H1 (cell line): ENCODE results near the gene ATP13A3. TPM values are rescaled to one million over a fixed set of nuclear protein-coding genes. Genes with fewer than 3 reads are reported as not detected.

ENCODE experiments used
- CTCF ChIA-PET: fragments of 300-600 bp; sonication (Branson Sonifier 250); formaldehyde crosslinking; loops from one replicate; lab custom pipeline; 2021; ENCODE audit not compliant: partially characterized antibody; lab: Charles Lee
- POLR2A ChIA-PET: fragments of 300-600 bp; sonication (Branson Sonifier 250); formaldehyde crosslinking; loops from one replicate; lab custom pipeline; 2021; ENCODE audit warnings: inconsistent platforms; ENCODE audit not compliant: partially characterized antibody; lab: Charles Lee
- DNase-seq, 2 experiments: peaks; one replicate each; pipeline versions ENCODE4 v3.0.0 to v3.0.0-alpha.2; 2010 to 2022; ENCODE audit warnings: low spot score in 2 of 2, low read depth in 1 of 2, mixed read lengths in 1 of 2
- FAIRE-seq: peaks from 2 replicates; lab custom pipeline; 2011; peaks lifted over from hg19 to GRCh38; lab: Jason Lieb, UNC
- H2AFZ ChIP-seq: 2 replicates; pipeline ENCODE4 v1.8.1; 2012; ENCODE audit warnings: low read length, inconsistent platforms
- H2AK5ac ChIP-seq: 2 replicates; pipeline ENCODE4 v1.6.1; 2013; ENCODE audit warnings: low read depth, low read length
- H2BK120ac ChIP-seq: replicated peaks from 2 replicates; pipeline ENCODE3; 2013; ENCODE audit warnings: low read depth, low read length, inconsistent platforms
- H2BK12ac ChIP-seq: 2 replicates; pipeline ENCODE4 v1.6.1; 2013; ENCODE audit warnings: low read depth, low read length
- H2BK15ac ChIP-seq: 2 replicates; pipeline ENCODE4 v1.6.1; 2013; ENCODE audit warnings: low read length
- H2BK20ac ChIP-seq: 2 replicates; pipeline ENCODE4 v1.6.1; 2013; ENCODE audit warnings: low read length
- H2BK5ac ChIP-seq: 2 replicates; pipeline ENCODE4 v1.6.1; 2013; ENCODE audit warnings: low read depth, low read length
- H3K14ac ChIP-seq: 2 replicates; pipeline ENCODE4 v1.6.1; 2013; ENCODE audit warnings: inconsistent platforms; ENCODE audit not compliant: insufficient read length
- H3K18ac ChIP-seq: 2 replicates; pipeline ENCODE4 v1.6.1; 2013; ENCODE audit warnings: low read length; ENCODE audit errors: extremely low read depth
- H3K23ac ChIP-seq: 2 replicates; pipeline ENCODE4 v1.6.1; 2013; ENCODE audit warnings: inconsistent platforms; ENCODE audit not compliant: insufficient read length
- H3K23me2 ChIP-seq: 2 replicates; pipeline ENCODE4 v1.6.1; 2013; ENCODE audit warnings: low read depth, low read length
- H3K27ac ChIP-seq: 2 replicates; pipeline ENCODE4 v1.6.1; 2011; ENCODE audit warnings: low read depth, low read length, inconsistent platforms
- H3K27me3 ChIP-seq, 4 experiments: replicated peaks in 1 of 4; 1 replicate in 1 of 4; 2 replicates in 3 of 4; pipeline versions ENCODE4 v1.6.1 to v1.8.1; 2011 to 2013; ENCODE audit warnings: low read length in 3 of 4, mild to moderate bottlenecking in 3 of 4, inconsistent platforms in 2 of 4, mixed read lengths in 2 of 4, moderate library complexity in 1 of 4; ENCODE audit not compliant: control insufficient read depth in 3 of 4, insufficient read depth in 3 of 4; ENCODE audit errors: extremely low read depth in 1 of 4
- H3K36me3 ChIP-seq, 4 experiments: 2 replicates each; pipeline versions ENCODE4 v1.6.1 to v1.8.1; 2011 to 2013; ENCODE audit warnings: mild to moderate bottlenecking in 4 of 4, low read length in 3 of 4, moderate library complexity in 2 of 4, control low read depth in 1 of 4, inconsistent platforms in 1 of 4; ENCODE audit not compliant: insufficient read depth in 4 of 4, control insufficient read depth in 2 of 4
- H3K4ac ChIP-seq: replicated peaks from 2 replicates; pipeline ENCODE3; 2013; ENCODE audit warnings: low read length, low read depth, mixed read lengths, inconsistent platforms; ENCODE audit not compliant: insufficient read length
- H3K4me1 ChIP-seq, 4 experiments: replicated peaks in 1 of 4; 1 replicate in 1 of 4; 2 replicates in 3 of 4; pipeline versions ENCODE4 v1.6.1 to v1.8.1; 2011 to 2013; ENCODE audit warnings: low read length in 3 of 4, inconsistent platforms in 2 of 4, mixed read lengths in 1 of 4; ENCODE audit not compliant: insufficient read depth in 4 of 4, control insufficient read depth in 3 of 4
- H3K4me2 ChIP-seq, 2 experiments: 2 replicates each; pipeline versions ENCODE4 v1.6.1 to v1.8.1; 2011 to 2013; ENCODE audit warnings: low read depth in 2 of 2, low read length in 2 of 2, control low read depth in 1 of 2, inconsistent platforms in 1 of 2, mild to moderate bottlenecking in 1 of 2; ENCODE audit not compliant: insufficient read depth in 1 of 2
- H3K4me3 ChIP-seq, 4 experiments: fragments of 200-600, 300-600 bp in 1 of 4; sonication (generic), shearing (Covaris generic), sonication (Bioruptor Twin) in 1 of 4; 2 replicates each; pipeline versions ENCODE4 v1.5.1 to v1.8.1; 2011 to 2016; ENCODE audit warnings: low read length in 4 of 4, low read depth in 3 of 4, control low read depth in 2 of 4, inconsistent platforms in 2 of 4, mild to moderate bottlenecking in 2 of 4, mixed read lengths in 1 of 4, moderate library complexity in 1 of 4; ENCODE audit not compliant: insufficient read depth in 2 of 4; ENCODE audit errors: extremely low read depth in 1 of 4
- H3K56ac ChIP-seq: replicated peaks from 2 replicates; pipeline ENCODE3; 2013; ENCODE audit warnings: low read depth, mild to moderate bottlenecking, mixed read lengths, low read length, inconsistent platforms; ENCODE audit not compliant: insufficient read length
- H3K79me1 ChIP-seq: 2 replicates; pipeline ENCODE4 v1.6.1; 2013; ENCODE audit warnings: low read depth, low read length, control low read depth
- H3K79me2 ChIP-seq, 2 experiments: 2 replicates each; pipeline versions ENCODE4 v1.6.1 to v1.8.1; 2012 to 2013; ENCODE audit warnings: low read length in 2 of 2, mild to moderate bottlenecking in 2 of 2, inconsistent platforms in 1 of 2; ENCODE audit not compliant: insufficient read depth in 2 of 2, control insufficient read depth in 1 of 2
- H3K9ac ChIP-seq, 4 experiments: replicated peaks in 1 of 4; 1 replicate in 1 of 4; 2 replicates in 3 of 4; pipeline versions ENCODE4 v1.6.1 to v1.8.1; 2011 to 2013; ENCODE audit warnings: low read depth in 3 of 4, low read length in 3 of 4, control low read depth in 2 of 4, mild to moderate bottlenecking in 2 of 4, moderate library complexity in 2 of 4, inconsistent platforms in 1 of 4; ENCODE audit errors: extremely low read depth in 1 of 4
- H3K9me3 ChIP-seq, 2 experiments: 2 replicates each; pipeline versions ENCODE4 v1.6.1 to v1.8.1; 2012 to 2013; ENCODE audit warnings: mild to moderate bottlenecking in 2 of 2, moderate library complexity in 2 of 2, control low read depth in 1 of 2, inconsistent platforms in 1 of 2, low read depth in 1 of 2, low read length in 1 of 2, mixed read lengths in 1 of 2; ENCODE audit not compliant: insufficient read depth in 2 of 2
- H4K20me1 ChIP-seq, 2 experiments: replicated peaks in 1 of 2; 2 replicates each; pipeline versions ENCODE3 to v1.8.1; 2011 to 2013; ENCODE audit warnings: inconsistent platforms in 2 of 2, low read length in 2 of 2, mild to moderate bottlenecking in 1 of 2; ENCODE audit not compliant: insufficient read depth in 2 of 2, control insufficient read depth in 1 of 2
- H4K5ac ChIP-seq: 2 replicates; pipeline ENCODE4 v1.6.1; 2013; ENCODE audit warnings: low read length, low read depth, mixed read lengths, inconsistent platforms; ENCODE audit not compliant: insufficient read length
- H4K8ac ChIP-seq: 2 replicates; pipeline ENCODE4 v1.8.0; 2013; ENCODE audit warnings: mild to moderate bottlenecking, moderate library complexity, low read length, inconsistent platforms; ENCODE audit not compliant: insufficient read depth; ENCODE audit errors: extremely low read depth
- H4K91ac ChIP-seq: replicated peaks from 2 replicates; pipeline ENCODE3; 2013; ENCODE audit warnings: low read length, mixed read lengths, inconsistent platforms; ENCODE audit not compliant: insufficient read length
- BCL11A ChIP-seq, 2 experiments: IDR thresholded peaks; one replicate each; pipeline ENCODE4 v1.6.1; 2011; ENCODE audit warnings: low read depth in 2 of 2, low read length in 2 of 2, mild to moderate bottlenecking in 2 of 2
- CTBP2 ChIP-seq: IDR thresholded peaks from 2 replicates; pipeline ENCODE4 v1.7.0; 2011; ENCODE audit warnings: borderline replicate concordance, mild to moderate bottlenecking, moderate library complexity, mixed read lengths, low read length; ENCODE audit not compliant: insufficient read depth, insufficient read length
- E2F6 ChIP-seq: IDR thresholded peaks from 2 replicates; pipeline ENCODE4 v1.6.1; 2012; ENCODE audit warnings: inconsistent platforms
- KDM4A ChIP-seq: IDR thresholded peaks from one replicate; pipeline ENCODE4 v1.7.1; 2012; ENCODE audit warnings: low read depth, mild to moderate bottlenecking, moderate library complexity, low read length, inconsistent platforms; ENCODE audit not compliant: severe bottlenecking
- NANOG ChIP-seq: IDR thresholded peaks from 2 replicates; pipeline ENCODE4 v1.6.1; 2011; ENCODE audit warnings: low read length, low read depth, mild to moderate bottlenecking, inconsistent platforms; ENCODE audit not compliant: insufficient read depth, poor library complexity, severe bottlenecking
- SP1 ChIP-seq: IDR thresholded peaks from 2 replicates; pipeline ENCODE4 v1.6.1; 2011; ENCODE audit warnings: low read depth, low read length
- SP4 ChIP-seq: IDR thresholded peaks from 2 replicates; pipeline ENCODE4 v1.6.1; 2012; ENCODE audit warnings: low read length, inconsistent platforms
- TBP ChIP-seq: IDR thresholded peaks from 2 replicates; pipeline ENCODE4 v1.6.1; 2011; ENCODE audit warnings: low read depth, low read length, improper control_type of control experiment
- ZNF274 ChIP-seq: IDR thresholded peaks from 2 replicates; pipeline ENCODE4 v1.7.0; 2012; ENCODE audit warnings: low read length, borderline replicate concordance; ENCODE audit errors: extremely low read depth
- WGBS, 2 experiments: shearing (Covaris generic) in 1 of 2; methylation state at CpG; one replicate each; pipeline versions ENCODE4 v1.1.6 to v1.1.7; 2013 to 2015; ENCODE audit warnings: low lambda C conversion rate in 2 of 2, mixed read lengths in 2 of 2, inconsistent platforms in 1 of 2, low coverage in 1 of 2, missing lambda C conversion rate in 1 of 2; ENCODE audit not compliant: insufficient replicate concordance in 2 of 2, insufficient coverage in 1 of 2, insufficient read length in 1 of 2; ENCODE audit errors: extremely low coverage in 1 of 2, missing lambda C conversion rate in 1 of 2; 5-methylcytosine and 5-hydroxymethylcytosine counted together
- polyA plus RNA-seq, 7 experiments: library from polyadenylated mRNA; depleted of rRNA in 3 of 7; stranded (reverse) in 5 of 7; unstranded in 2 of 7; fragments of >200 nt in 5 of 7; fragments of 200-250 nt in 2 of 7; gene quantifications; 1 replicate in 5 of 7; 2 replicates in 1 of 7; 4 replicates in 1 of 7; pipeline versions ENCODE4 v1.2.1 to v1.2.3, GENCODE V29; 2011 to 2013; ENCODE audit warnings: missing spikeins in 2 of 7, mixed read lengths in 2 of 7
- total RNA-seq: library from RNA; stranded (reverse); fragmentation: NEBNext Ultra II Directional; extraction: Animal tissue kit (Norgen Biotek cat#: 25700); gene quantifications from 2 replicates; pipeline ENCODE4 v1.2.1, GENCODE V29; 2021

Gene ATP13A3
- total and polyA plus RNA-seq, 2 of the 8 experiments (the other 6 are each of a cell fraction or from before 2014, with no cell fraction given) = 18.6 to 92.2 TPM

DNA sequence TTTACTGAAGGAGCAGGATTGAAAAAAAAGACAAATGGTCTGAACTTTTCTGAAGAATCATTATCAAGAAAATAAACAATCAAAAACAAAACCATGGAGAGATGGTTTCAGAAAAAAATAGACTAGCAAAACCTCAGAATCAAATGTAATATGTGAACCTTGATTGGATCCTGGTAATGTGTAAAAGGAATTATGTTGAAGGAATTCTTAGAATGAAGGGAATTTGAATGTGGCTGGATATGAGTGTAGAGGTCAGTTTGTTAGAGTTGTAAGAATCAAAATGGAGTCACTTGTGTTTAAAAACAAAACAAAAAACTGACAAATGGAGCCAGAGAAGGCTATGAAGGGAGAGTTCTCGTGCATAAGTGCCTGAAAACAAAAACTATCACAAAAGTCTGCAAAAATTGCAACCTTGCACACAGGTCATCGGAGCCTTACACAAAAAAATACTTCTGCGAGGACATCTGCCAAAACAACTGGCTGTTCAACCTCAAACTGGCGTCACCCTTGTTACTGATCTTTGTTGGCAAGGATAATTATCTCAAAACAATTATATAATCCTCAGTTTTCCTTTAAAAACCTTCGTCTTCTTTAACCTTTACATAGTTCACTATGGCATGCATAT lies 19.1 kb upstream of the ATP13A3 start:
- Histone ChIP-seq H4K20me1 (no peaks in the 10 kb centered on the region), H3K36me3 (no peaks in the 10 kb centered on the region), H2AK5ac (no peak overlapping the region), H3K79me1 (no peaks in the 10 kb centered on the region), H2BK120ac (no peak overlapping the region), H2BK15ac (no peak overlapping the region), H3K4me3 (no peak overlapping the region), H4K5ac (no peak overlapping the region), H3K23me2 (no peaks in the 10 kb centered on the region), H3K18ac (no peak overlapping the region), H3K9me3 (no peaks in the 10 kb centered on the region), H3K14ac (no peak overlapping the region), H3K79me2 (no peaks in the 10 kb centered on the region), H3K4me2 (no peak overlapping the region), H3K23ac (no peak overlapping the region), H4K8ac (no peak overlapping the region), H3K27me3 (no peaks in the 10 kb centered on the region), H3K4ac (no peak overlapping the region), H3K4me1 (no peaks in the 10 kb centered on the region), H2BK20ac (no peak overlapping the region), H3K27ac (no peak overlapping the region), H2BK12ac (no peak overlapping the region), H3K9ac (no peak overlapping the region), H3K56ac (no peak overlapping the region), H2AFZ (no peak overlapping the region), H2BK5ac (no peak overlapping the region), H4K91ac (no peak overlapping the region)
- WGBS, 2 experiments = 90% methylated on average over 5 of the region's 5 CpGs; no CpG with 5 or more reads in 1 of the 2 experiments
- TF ChIP-seq CTBP2 (no peak), ZNF274 (no peak), BCL11A (IDR thresholded peaks at IDR 0.05; ENCODE audit: low read depth in 2 of 2, low read length in 2 of 2) (no peak), SP4 (no peak), E2F6 (no peak), NANOG (no peak), SP1 (no peak), TBP (no peak), KDM4A (no peak)
- CTCF ChIA-PET = interaction anchor here (1.8 kb wide), 1 partner anchor 9 kb away, joined by 8 read pairs; no protein-coding TSS in a partner anchor
- no peak for FAIRE-seq
- POLR2A ChIA-PET = no interaction called here
- no peak for DNase-seq
